HL-60 (cell line): ENCODE measurements around the gene MAP7D1.

Experiments
- DNase-seq, 2 experiments: peaks; one replicate each; pipeline ENCODE4 v3.0.0-alpha.2; 2010 to 2020; ENCODE audit warnings: low read depth in 1 of 2, low spot score in 1 of 2
- H3K27ac ChIP-seq: fragments of 250-450 bp; sonication (Bioruptor Pico); replicated peaks from 2 replicates; pipeline ENCODE4 v1.5.1; 2020; ENCODE audit warnings: mild to moderate bottlenecking, moderate library complexity
- H3K27me3 ChIP-seq: fragments of 250-450 bp; sonication (Bioruptor Pico); 2 replicates; pipeline ENCODE4 v1.5.1; 2021; ENCODE audit warnings: mild to moderate bottlenecking, moderate library complexity; ENCODE audit not compliant: insufficient read depth, poor library complexity, severe bottlenecking
- H3K4me3 ChIP-seq: replicated peaks from 2 replicates; pipeline ENCODE4 v1.5.1; 2011; ENCODE audit warnings: mild to moderate bottlenecking, control low read depth, low read length; ENCODE audit not compliant: insufficient read depth
- CTCF ChIP-seq: IDR thresholded peaks from one replicate; pipeline ENCODE4 v1.5.1; 2011; ENCODE audit warnings: low read length, control low read depth, inconsistent platforms; ENCODE audit not compliant: insufficient read depth
- GABPA ChIP-seq: IDR thresholded peaks from 2 replicates; pipeline ENCODE4 v1.6.1; 2012; ENCODE audit warnings: low read depth
- POLR2AphosphoS5 ChIP-seq: IDR thresholded peaks from 2 replicates; pipeline ENCODE4 v1.6.1; 2012; ENCODE audit warnings: low read depth
- SPI1 ChIP-seq: IDR thresholded peaks from 2 replicates; pipeline ENCODE4 v1.6.1; 2012; ENCODE audit warnings: low read depth, mild to moderate bottlenecking, borderline replicate concordance
- TF ChIP-seq, protein P1 (sequence below): IDR thresholded peaks from 2 replicates; pipeline ENCODE4 v1.6.1; 2012; ENCODE audit warnings: low read depth; ENCODE audit not compliant: insufficient replicate concordance

Gene MAP7D1

DNA sequence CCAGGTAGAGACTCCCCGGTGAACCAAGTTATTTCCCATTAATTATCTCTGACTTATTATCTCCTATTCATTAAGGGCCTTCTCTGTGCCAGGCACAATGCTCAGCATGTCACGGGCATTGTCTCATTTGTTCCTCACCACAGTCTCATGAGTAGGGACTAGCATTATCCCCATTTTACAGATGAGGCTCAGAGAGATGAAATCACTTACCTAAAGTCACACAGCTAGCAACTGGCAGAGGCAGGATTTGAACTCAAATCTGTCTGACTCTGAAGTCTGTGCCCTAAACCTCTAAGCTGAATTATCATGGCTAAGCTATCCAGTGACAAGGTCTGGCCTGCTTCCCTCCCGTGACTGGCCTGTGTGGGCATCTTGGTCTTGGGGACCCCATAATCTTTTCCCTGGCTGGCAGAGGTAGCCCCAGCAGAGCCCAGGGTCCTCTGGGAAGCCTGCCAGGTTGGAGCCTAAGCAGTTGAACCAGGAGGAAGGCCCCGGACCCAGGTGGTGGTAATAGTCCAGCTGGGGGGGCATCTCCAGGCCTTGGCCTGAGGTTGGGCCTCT, 4.5 kb downstream of the MAP7D1 start:
- TF ChIP-seq, protein P1, sequence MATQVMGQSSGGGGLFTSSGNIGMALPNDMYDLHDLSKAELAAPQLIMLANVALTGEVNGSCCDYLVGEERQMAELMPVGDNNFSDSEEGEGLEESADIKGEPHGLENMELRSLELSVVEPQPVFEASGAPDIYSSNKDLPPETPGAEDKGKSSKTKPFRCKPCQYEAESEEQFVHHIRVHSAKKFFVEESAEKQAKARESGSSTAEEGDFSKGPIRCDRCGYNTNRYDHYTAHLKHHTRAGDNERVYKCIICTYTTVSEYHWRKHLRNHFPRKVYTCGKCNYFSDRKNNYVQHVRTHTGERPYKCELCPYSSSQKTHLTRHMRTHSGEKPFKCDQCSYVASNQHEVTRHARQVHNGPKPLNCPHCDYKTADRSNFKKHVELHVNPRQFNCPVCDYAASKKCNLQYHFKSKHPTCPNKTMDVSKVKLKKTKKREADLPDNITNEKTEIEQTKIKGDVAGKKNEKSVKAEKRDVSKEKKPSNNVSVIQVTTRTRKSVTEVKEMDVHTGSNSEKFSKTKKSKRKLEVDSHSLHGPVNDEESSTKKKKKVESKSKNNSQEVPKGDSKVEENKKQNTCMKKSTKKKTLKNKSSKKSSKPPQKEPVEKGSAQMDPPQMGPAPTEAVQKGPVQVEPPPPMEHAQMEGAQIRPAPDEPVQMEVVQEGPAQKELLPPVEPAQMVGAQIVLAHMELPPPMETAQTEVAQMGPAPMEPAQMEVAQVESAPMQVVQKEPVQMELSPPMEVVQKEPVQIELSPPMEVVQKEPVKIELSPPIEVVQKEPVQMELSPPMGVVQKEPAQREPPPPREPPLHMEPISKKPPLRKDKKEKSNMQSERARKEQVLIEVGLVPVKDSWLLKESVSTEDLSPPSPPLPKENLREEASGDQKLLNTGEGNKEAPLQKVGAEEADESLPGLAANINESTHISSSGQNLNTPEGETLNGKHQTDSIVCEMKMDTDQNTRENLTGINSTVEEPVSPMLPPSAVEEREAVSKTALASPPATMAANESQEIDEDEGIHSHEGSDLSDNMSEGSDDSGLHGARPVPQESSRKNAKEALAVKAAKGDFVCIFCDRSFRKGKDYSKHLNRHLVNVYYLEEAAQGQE = no peak
- no peak for TF ChIP-seq GABPA
- no peak for TF ChIP-seq SPI1
- no peak for TF ChIP-seq CTCF
- no peak for TF ChIP-seq POLR2AphosphoS5
- H3K4me3 ChIP-seq = peak overlapping the region; percentile 50
- H3K27ac ChIP-seq = peak overlapping the region; percentile 96
- DNase-seq = no peak
- H3K27me3 ChIP-seq = no peaks in the 10 kb centered on the region

GRCh38 chr1:36160949-36161485, 5.1 kb downstream of the MAP7D1 start:
- TF ChIP-seq CTCF (peak; percentile 8), GABPA (peak; percentile 85), POLR2AphosphoS5 (peak; percentile 86), SPI1 (peak; percentile 96)
- TF ChIP-seq, protein P1 = peak; percentile 58

DNA sequence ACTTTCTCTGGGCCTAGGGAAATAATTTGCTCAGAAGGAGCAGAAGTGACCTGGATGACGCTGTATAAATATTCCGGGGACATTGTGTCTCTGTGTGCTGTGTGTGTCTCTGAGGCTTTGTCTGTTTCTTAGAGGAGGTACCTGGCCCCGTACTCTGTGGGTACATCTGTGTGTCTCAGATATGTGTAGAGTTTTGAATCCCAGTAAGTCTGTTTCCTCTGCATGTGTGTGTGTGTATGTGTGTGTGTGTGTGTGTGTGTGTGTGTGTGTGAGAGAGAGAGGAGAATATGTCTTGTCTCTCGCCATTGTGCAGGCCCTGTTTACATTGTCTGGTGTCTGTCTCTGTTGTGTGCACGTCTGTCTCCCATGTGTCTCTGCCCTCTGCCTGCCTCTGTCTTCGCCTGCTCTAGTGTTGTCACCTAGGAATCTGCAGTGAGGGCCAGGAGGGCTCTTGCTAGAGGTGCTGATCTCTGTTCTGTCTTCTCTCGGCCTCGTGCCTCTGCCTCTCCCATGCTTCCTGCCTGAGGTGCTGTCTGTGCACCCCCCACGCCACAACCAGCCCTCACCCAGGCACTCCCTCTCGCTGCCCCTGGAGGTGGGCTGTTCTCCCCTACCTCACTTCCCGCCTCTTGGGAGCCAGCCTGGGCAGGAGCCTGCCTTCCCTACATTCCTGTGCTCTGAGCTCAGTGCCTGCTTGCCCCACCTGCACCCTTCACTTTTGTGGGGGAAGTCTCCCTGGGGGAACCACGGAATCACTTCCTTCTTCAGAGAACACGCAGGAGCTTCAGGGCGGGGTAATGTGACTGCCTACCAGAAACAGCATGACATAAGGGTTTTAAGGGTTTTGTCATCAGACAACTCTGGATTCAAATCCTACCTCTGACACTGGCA, 5.9 kb downstream of the MAP7D1 start:
- TF ChIP-seq GABPA = peak; percentile 27; the same call in 1 of the 2 replicates
- TF ChIP-seq, protein P1 = no peak
- TF ChIP-seq CTCF = no peak
- TF ChIP-seq SPI1 = peak; percentile 94
- TF ChIP-seq POLR2AphosphoS5 = peak; percentile 88
- H3K4me3 ChIP-seq = peak overlapping the region; percentile 50
- DNase-seq = peak; percentile 64 to 89

More at GRCh38 chr1:36160949-36161485, 5.1 kb downstream of the MAP7D1 start:
- H3K27ac ChIP-seq = peak overlapping the region; percentile 96
- H3K27me3 ChIP-seq = no peaks in the 10 kb centered on the region
- DNase-seq = peak in 1 of 2 experiments; percentile 90
- peak overlapping the region; percentile 50 for H3K4me3 ChIP-seq

More for the DNA sequence above, 5.9 kb downstream of the MAP7D1 start:
- Histone ChIP-seq H3K27me3 (no peaks in the 10 kb centered on the region), H3K27ac (peak overlapping the region; percentile 96)
